CD4-positive, alpha-beta T cell treated with Interferon alpha-2 for 1 hour (primary cell): ENCODE data around the gene NSMCE1.
A peak's percentile ranks its signal among the peaks of the same experiment; 100 is the strongest.
"Not testable (repeated sequence)": the region's sequence is repeated elsewhere in the genome, so short reads cannot be mapped to it uniquely, and the experiment has no call there.

ENCODE experiments used
- DNase-seq, 2 donors: peaks; one replicate each; pipeline ENCODE4 v3.0.0-alpha.2; 2020 to 2022

Gene NSMCE1

DNA sequence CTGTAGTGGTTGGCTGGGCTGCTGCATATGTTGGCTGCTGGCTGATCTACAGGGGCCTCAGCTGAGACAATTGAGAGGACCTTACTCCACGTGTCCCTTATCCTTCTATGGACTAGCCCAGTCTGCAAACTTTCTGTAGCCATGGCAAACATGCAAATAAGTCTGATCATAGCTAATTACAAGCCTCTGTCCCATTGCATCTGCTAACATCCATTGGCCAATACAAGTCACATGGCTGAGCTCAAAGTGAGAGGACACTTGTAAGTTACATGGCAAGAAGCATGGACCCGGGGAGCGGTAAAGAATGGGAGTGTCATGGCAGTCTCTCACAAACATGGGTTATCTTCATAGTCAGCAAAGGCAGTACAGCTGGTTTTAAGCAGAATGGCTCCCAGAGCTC is 33.6 kb upstream of the NSMCE1 start:
- no peak for DNase-seq

- no peak for DNase-seq
Measured at GRCh38 chr16:27301236-27301861, 32.8 kb upstream of the NSMCE1 start.

DNA sequence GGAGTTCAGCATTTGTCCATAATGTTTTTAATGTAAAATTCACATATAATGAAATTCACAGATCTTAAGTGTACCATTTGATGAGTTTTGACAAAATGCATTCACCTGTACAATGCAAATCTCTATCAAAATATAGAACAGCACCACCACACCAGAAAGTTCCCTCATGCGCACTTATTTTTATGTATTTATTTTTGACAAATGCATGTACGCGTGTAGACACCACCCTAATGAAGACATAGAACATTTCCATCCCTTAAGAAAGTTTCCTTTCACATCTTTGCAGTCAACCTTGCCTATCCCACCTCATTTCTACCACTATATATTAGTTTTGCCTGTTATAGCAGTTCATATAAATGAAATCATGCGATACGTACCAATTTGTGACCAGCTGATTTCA is 29.6 kb upstream of the NSMCE1 start:
- no peak for DNase-seq

DNA sequence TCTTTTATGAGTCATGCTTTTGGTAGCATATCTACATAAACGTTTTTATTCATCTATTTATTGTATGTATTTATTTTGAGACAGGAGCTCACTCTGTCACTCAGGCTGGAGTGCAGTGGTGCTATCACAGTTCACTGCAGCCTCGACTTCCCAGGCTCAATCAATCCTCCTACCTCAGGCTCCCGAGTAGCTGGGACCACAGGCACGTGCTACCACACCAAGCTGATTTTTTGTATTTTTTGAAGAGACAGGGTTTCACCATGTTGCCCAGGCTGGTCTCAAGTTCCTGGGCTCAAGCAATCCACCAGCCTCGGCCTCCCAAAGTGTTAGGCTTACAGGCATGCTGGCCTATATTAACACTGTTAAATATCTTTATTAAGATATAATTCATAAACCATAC is 24.8 kb upstream of the NSMCE1 start:
- no peak for DNase-seq

DNA sequence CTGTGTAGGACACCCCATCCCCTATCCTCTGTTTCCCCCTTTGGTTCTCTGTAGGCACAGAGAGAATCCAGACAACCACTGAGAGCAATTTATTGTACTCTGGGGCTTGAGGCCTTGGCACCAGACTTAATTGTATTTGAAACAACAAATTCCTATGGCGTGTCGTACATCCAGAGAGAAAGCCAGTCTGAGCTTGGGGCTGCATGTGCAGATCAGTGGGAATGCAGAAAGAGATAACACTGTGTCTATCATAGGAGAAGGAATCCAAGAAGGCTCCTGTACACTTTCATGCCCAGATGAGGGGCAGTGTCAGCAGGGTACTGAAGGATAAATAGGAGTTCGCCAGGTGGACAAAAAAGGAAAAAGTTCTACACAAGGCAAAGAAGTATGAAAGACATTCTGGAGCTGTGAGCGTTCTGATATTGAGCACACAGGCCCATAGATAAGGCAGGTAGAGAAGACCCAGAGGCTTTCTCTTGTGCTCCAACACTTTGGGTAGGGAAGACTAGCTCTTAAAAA is 23.2 kb upstream of the NSMCE1 start:
- DNase-seq, result no peak

DNA sequence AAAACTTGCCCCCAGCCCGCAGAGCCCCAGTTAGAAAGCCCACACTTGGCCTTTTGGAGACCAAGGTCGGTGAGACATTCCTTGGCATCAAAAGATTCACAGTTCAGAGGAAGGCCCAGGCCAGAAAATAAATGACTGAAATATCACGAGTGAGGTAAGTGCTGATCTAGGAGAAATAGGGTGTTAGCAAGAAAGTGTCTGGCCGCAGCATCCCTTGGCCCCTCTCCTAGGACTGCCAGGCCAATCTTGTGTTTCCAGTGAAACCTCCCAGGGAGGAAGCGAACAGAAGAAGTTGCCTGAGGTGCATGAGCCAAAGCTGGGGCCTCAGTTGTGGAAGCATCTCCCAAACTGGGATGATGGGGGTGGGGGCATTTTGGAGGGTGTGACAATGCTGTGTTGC is 22.5 kb upstream of the NSMCE1 start:
- DNase-seq, result no peak

DNA sequence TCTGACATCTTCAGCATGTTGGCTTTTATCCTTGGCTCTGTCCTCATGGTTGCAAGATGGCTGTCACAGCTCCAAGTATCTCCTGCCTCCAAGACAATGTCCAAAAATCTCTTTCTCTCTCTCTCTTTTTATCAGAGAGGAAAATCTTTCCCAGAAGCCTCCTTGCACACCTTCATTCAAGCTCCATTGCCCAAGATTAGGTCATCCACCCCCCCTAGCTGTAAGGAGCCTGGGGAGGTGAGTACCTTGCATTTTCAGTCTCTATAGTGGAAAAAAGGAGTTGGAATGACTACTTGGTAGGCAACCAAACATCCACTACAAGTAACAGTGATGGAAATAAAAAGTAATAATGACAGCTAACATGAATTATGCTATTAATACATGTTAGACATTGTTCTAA is 22.0 kb upstream of the NSMCE1 start:
- no peak for DNase-seq

DNA sequence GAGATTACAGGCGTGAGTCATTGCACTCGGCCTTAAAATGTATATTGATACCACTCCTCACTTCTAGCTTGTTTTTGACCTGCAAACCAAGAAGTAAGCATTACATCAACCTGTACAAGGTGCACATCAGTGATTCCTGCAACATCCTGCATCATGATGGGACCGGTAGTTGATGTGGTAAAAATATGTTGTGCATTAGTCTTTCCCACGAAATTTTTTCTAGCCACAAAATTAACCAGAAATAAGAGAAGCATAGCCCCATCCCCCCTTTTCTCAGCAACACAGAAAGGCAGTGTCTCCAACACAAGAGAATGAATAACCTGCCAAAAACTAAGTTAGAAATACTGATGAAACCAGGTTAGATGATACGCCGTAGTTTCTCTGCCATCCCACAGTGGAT is 21.1 kb upstream of the NSMCE1 start:
- peak in 1 of 2 donors; percentile 17 for DNase-seq

DNA sequence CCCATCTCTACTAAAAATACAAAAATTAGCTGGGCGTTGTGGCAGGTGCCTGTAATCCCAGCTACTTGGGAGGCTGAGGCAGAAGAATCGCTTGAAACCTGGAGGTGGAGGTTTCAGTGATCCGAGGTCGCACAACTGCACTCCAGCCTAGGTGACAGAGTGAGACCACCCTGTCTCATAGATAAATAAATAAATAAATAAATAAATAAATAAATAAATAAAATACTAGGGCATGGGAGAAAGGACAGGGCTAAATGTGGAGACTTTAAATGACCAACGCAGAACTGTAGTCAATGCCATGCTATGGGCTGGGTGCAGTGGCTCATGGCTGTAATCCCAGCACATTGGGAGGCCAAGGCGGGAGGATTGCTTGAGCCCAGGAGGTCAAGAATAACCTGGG is 19.7 kb upstream of the NSMCE1 start:
- not testable (repeated sequence) for DNase-seq

DNA sequence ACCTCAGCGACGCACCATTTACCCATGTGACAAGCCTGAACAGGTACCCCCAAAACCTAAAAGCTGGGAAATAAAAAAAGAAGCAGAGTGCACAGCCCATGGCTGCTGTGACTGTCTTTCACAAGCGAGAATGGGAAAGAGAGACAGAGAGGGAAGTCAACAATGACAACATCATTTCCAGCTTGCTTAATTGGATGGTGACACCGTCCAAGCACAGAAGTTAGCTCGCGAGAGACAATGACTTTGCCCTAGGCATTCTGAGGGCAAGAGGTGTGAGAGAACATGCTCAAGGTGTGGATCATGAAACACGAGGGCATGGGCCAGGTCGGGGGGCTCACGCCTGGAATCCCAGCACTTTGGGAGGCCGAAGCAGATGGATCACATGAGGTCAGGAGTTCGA is 19.3 kb upstream of the NSMCE1 start:
- DNase-seq, result no peak

DNA sequence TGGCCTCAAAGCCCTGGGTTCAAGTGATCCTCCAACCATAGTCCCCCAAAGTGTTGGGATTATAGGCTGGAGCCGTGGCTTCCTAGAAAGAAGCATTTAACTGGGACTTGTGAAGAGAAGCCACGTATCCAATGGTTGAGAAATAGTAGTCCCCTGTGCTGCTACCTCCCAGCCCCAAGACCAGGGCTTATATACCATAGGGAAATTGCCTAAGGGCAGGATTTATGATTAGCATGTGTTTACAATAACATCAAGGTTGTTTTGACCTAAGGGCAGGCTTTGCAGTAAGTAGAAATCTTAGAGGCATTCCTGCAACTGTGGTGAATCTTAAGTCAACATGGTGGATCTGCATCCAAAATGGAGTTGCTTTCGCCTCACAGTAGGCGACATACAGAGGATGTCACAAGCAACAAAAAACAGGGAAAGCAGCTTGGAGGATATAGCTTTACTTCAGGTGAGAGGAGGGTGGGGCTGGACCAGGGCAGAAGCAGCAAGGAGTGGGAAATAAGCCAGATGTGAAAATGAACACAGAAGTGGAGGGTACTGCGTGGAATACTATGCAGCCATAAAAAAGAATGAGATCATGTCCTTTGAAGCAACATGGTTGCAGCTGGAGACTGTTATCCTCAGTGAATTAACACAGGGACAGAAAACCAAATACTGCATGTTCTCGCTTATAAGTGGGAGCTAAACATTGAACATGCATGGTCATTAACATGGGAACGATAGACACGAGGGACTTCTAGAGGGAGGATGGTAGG is 18.7 kb upstream of the NSMCE1 start:
- DNase-seq, result no peak

GRCh38 chr16:27286451-27286850 is 17.9 kb upstream of the NSMCE1 start:
- DNase-seq, result no peak

- DNase-seq, result no peak
Measured at GRCh38 chr16:27285676-27286196, 17.2 kb upstream of the NSMCE1 start.

GRCh38 chr16:27284865-27285675 is 16.5 kb upstream of the NSMCE1 start:
- no peak for DNase-seq

GRCh38 chr16:27281243-27281642 is 12.7 kb upstream of the NSMCE1 start:
- DNase-seq, result peak; percentile 20 to 24

GRCh38 chr16:27275394-27275793 is 6.8 kb upstream of the NSMCE1 start:
- no peak for DNase-seq

GRCh38 chr16:27274424-27274874 is 5.9 kb upstream of the NSMCE1 start:
- DNase-seq, result not testable (repeated sequence)

DNA sequence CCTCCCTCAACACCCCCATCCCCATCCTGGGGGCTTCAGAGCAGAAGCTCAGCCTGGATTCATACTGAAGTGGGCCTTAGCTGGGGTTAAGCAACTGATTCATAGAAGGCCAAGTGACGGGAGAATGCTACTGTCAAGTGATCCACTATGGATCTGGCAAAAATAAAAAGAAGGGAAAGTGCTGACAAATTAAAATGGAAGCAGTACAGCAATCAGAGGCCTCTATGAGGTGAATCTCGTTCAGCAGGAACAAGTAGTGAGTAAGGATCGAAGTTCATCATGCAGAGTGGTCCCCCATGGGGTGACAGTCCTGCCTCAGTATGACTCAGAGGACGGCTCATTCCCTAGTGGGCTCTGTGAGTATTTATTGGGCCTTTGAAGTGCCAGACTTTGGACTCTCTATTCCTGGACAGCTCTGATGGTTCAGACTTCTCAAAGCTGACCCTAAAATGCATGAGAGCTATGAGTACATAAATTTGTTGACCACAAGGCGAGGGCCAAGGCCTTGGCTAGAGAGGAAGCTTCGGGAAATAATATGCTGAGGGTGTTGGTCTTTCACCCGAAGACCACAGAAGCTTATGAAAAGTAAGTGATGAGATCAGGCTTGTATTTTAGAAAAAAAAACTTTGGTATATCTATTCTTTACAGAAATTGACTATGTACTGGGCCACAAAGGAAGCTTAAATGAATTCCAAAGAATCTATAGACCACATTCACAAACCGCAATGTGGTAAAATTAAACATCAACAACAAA is 5.3 kb upstream of the NSMCE1 start:
- peak in 1 of 2 donors; percentile 56 for DNase-seq

DNA sequence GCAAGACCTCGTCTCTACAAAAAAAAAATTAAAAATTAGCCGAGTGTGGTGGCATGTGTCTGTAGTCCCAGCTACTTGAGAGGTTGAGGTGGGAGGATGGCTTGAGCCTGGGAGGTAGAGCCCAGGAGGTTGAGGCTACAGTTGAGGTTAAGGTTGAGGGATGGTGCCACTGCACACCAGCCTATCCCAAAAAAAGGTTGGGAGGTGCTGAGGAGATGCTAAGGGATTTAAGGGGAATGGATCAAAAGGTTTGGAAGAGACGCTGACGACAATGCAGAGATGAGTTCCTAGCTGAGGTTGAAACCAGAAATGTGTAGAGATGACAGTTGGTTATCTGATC is 4.7 kb upstream of the NSMCE1 start:
- no peak for DNase-seq

DNA sequence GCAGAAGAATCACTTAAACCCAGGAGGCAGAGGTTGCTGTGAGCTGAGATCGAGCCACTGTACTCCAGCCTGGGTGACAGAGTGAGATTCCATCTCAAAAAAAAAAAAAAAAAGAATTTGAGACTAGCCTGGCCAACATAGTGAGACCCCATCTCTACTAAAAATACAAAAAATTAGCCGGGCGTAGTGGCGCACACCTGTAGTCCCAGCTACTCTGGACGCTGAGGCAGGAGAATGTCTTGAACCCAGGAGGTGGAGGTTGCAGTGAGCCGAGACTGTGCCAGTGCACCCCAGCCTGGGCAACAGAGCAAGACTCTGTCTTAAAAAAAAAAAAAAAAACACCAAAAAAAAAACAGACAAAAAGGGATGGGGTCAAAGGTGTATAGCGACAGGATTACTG is 4.1 kb upstream of the NSMCE1 start:
- not testable (repeated sequence) for DNase-seq

DNA sequence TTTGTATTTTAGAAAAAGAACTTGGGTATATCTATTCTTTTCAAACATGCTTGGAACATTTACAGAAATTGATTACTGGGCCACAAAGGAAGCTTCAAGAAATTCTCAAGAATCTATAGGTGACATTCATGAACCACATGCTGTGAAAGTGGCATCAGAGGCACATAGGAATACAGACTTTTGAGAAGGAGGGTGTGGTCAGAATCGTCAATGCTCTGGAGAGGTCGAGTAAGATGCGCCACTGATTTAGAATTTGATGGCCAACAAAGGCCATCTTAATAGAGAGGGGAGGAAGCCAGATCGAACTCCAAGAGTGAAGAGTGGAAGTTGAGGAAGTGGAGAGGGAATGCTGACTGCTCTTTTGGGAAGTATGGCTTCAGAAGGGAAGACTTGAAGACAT is 3.5 kb upstream of the NSMCE1 start:
- no peak for DNase-seq

- DNase-seq, result no peak
Measured at GRCh38 chr16:27270349-27270748, 1.8 kb upstream of the NSMCE1 start.
